HEK293 (cell line): ENCODE results near the gene AKIRIN2.

ENCODE experiments used
- EGR2 ChIP-seq: fragments of 450-650 bp; formaldehyde crosslinking; IDR thresholded peaks from 2 replicates; pipeline ENCODE4 v1.5.1; 2016; ENCODE audit warnings: low read depth, missing biosample characterization, missing genetic modification characterization
- ZBTB8A ChIP-seq: fragments of 450-650 bp; formaldehyde crosslinking; IDR thresholded peaks from 2 replicates; pipeline ENCODE4 v1.5.1; 2016; ENCODE audit warnings: missing biosample characterization, missing genetic modification characterization
- ZIC2 ChIP-seq: fragments of 450-650 bp; formaldehyde crosslinking; IDR thresholded peaks from 2 replicates; pipeline ENCODE4 v1.5.1; 2016; ENCODE audit warnings: missing biosample characterization, missing genetic modification characterization
- ZNF133 ChIP-seq: fragments of 450-650 bp; formaldehyde crosslinking; IDR thresholded peaks from 2 replicates; pipeline ENCODE4 v1.5.1; 2016; ENCODE audit warnings: missing biosample characterization, missing genetic modification characterization
- TF ChIP-seq, protein P1 (sequence below): fragments of 450-650 bp; formaldehyde crosslinking; IDR thresholded peaks from 2 replicates; pipeline ENCODE4 v1.5.1; 2016; ENCODE audit warnings: missing biosample characterization, missing genetic modification characterization
- TF ChIP-seq, protein P2 (sequence below): sonication (generic); formaldehyde crosslinking; IDR thresholded peaks from 2 replicates; pipeline ENCODE4 v1.8.1; 2022; ENCODE audit warnings: mild to moderate bottlenecking, moderate library complexity, missing genetic modification reagents

DNA sequence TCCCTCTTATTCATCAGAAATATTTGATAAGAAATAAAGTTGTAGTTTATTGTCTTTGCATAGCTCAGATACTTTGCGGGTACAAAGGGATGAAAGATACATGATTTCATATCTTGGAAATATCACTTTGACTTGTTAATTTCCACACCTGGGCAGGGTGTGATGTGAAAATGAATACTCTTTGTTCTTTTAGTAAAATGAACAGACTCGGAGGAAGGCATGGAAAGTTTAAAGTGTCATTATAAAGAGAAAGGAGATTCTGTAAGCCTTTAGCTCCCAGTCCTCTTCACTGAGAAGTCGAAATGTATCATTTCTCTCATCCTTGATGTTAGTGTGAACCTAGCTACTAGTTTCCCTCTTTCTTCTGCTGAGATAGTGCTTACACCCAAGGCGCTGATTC is 36.7 kb upstream of the AKIRIN2 start:
- TF ChIP-seq ZIC2 (tag by site-specific recombination) (no peak), ZNF133 (no peak), ZBTB8A (tag by site-specific recombination) (no peak), EGR2 (tag by site-specific recombination) (no peak)
- TF ChIP-seq, protein P1, sequence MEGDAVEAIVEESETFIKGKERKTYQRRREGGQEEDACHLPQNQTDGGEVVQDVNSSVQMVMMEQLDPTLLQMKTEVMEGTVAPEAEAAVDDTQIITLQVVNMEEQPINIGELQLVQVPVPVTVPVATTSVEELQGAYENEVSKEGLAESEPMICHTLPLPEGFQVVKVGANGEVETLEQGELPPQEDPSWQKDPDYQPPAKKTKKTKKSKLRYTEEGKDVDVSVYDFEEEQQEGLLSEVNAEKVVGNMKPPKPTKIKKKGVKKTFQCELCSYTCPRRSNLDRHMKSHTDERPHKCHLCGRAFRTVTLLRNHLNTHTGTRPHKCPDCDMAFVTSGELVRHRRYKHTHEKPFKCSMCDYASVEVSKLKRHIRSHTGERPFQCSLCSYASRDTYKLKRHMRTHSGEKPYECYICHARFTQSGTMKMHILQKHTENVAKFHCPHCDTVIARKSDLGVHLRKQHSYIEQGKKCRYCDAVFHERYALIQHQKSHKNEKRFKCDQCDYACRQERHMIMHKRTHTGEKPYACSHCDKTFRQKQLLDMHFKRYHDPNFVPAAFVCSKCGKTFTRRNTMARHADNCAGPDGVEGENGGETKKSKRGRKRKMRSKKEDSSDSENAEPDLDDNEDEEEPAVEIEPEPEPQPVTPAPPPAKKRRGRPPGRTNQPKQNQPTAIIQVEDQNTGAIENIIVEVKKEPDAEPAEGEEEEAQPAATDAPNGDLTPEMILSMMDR = no peak
- TF ChIP-seq, protein P2, sequence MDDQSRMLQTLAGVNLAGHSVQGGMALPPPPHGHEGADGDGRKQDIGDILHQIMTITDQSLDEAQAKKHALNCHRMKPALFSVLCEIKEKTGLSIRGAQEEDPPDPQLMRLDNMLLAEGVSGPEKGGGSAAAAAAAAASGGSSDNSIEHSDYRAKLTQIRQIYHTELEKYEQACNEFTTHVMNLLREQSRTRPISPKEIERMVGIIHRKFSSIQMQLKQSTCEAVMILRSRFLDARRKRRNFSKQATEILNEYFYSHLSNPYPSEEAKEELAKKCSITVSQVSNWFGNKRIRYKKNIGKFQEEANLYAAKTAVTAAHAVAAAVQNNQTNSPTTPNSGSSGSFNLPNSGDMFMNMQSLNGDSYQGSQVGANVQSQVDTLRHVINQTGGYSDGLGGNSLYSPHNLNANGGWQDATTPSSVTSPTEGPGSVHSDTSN (CRISPR knock-in tag) = no peak
